Measurements from ENCODE around the gene ALDOC. TPM values are rescaled to one million over a fixed set of nuclear protein-coding genes. Genes with fewer than 3 reads are reported as not detected.

The ALDOC gene
- total and polyA plus RNA-seq, 2 of the 13 experiments (the other 11 are each of a cell fraction or from before 2014, with no cell fraction given) = 15.4 to 60.9 TPM

- TF ChIP-seq ZNF276 (CRISPR knock-in tag; IDR thresholded peaks at IDR 0.05; ENCODE audit: low read depth) (no peak), ZNF607 (CRISPR knock-in tag; IDR thresholded peaks at IDR 0.05; ENCODE audit: borderline replicate concordance) (no peak; the same call in 1 of the 2 replicates), AKAP8 (CRISPR knock-in tag; IDR thresholded peaks at IDR 0.05) (peak; percentile 56; the same call in 1 of the 2 replicates), ZNF329 (CRISPR knock-in tag; IDR thresholded peaks at IDR 0.05; ENCODE audit: low read depth) (no peak), ZNF768 (CRISPR knock-in tag; IDR thresholded peaks at IDR 0.05) (0 out of 2 replicates have a peak, but pooled peaks have one; percentile 6), SPEN (CRISPR knock-in tag; IDR thresholded peaks at IDR 0.05; ENCODE audit: low read depth) (peak; percentile 63; the same call in 1 of the 2 replicates), ZFP37 (CRISPR knock-in tag; IDR thresholded peaks at IDR 0.05; ENCODE audit: borderline replicate concordance) (0 out of 2 replicates have a peak, but pooled peaks have one; percentile 52), MNT (IDR thresholded peaks at IDR 0.05) (0 out of 2 replicates have a peak, but pooled peaks have one; percentile 10), ZNF761 (CRISPR knock-in tag; conservative IDR thresholded peaks at IDR 0.05) (peak; percentile 76; the same call in 1 of the 2 replicates), ETS1 (CRISPR knock-in tag; IDR thresholded peaks at IDR 0.05) (no peak), HES4 (CRISPR knock-in tag; IDR thresholded peaks at IDR 0.05; ENCODE audit: borderline replicate concordance) (0 out of 2 replicates have a peak, but pooled peaks have one; percentile 30), ZBTB8A (CRISPR knock-in tag; IDR thresholded peaks at IDR 0.05; ENCODE audit: borderline replicate concordance, low read depth) (no peak), ZNF746 (CRISPR knock-in tag; IDR thresholded peaks at IDR 0.05) (no peak), ISL2 (CRISPR knock-in tag; IDR thresholded peaks at IDR 0.05) (peak; percentile 65), ZFX (CRISPR knock-in tag; IDR thresholded peaks at IDR 0.05; ENCODE audit: low read depth) (peak; percentile 91), NONO (IDR thresholded peaks at IDR 0.05) (no peak), NONO (CRISPR knock-in tag; conservative IDR thresholded peaks at IDR 0.05) (peak; percentile 55; the same call in 1 of the 2 replicates), SSRP1 (CRISPR knock-in tag; IDR thresholded peaks at IDR 0.05) (no peak), HDAC1 (CRISPR knock-in tag; IDR thresholded peaks at IDR 0.05) (peak; percentile 89), ZEB1 (IDR thresholded peaks at IDR 0.05; ENCODE audit: insufficient replicate concordance, low read depth) (no peak), POGZ (CRISPR knock-in tag; IDR thresholded peaks at IDR 0.05) (peak; percentile 67), ZNF468 (CRISPR knock-in tag; IDR thresholded peaks at IDR 0.05) (no peak), ZNF333 (CRISPR knock-in tag; IDR thresholded peaks at IDR 0.05; ENCODE audit: borderline replicate concordance) (peak; percentile 76; the same call in 1 of the 2 replicates), ZNF382 (CRISPR knock-in tag; IDR thresholded peaks at IDR 0.05; ENCODE audit: borderline replicate concordance) (no peak), RNF219 (CRISPR knock-in tag; IDR thresholded peaks at IDR 0.05) (no peak)
These were observed 22.2 kb upstream of the ALDOC start, which contains the start of gene SPAG5 (continued) for GRCh38 chr17:28598799-28599310.
